WTC11 (cell line): ENCODE results near the gene DISP2. TPM values are rescaled to one million over a fixed set of nuclear protein-coding genes. Genes with fewer than 3 reads are reported as not detected.

ENCODE experiments used
- ATAC-seq: fragments of 200-7000 bp; cut with Tn5 transposase; 2 replicates; pipeline ENCODE4 v1.10.0; 2021; ENCODE audit warnings: mild to moderate bottlenecking, moderate library complexity
- CTCF ChIA-PET: fragments of 300-600 bp; sonication (Branson Sonifier 250); formaldehyde crosslinking; loops from one replicate; lab custom pipeline; 2021; ENCODE audit warnings: antibody characterized with exemption; lab: Charles Lee
- POLR2A ChIA-PET: fragments of 350-600 bp; sonication (Branson Sonifier 250); formaldehyde crosslinking; loops from one replicate; lab custom pipeline; 2021; ENCODE audit warnings: antibody characterized with exemption; lab: Charles Lee
- DNase-seq: peaks from one replicate; pipeline ENCODE4 v3.0.0; 2021; ENCODE audit warnings: low spot score
- H3K27ac Mint-ChIP-seq: 2 replicates; pipeline ENCODE4 v1.8.0; 2021; ENCODE audit warnings: mixed read lengths
- H3K27me3 Mint-ChIP-seq: 2 replicates; pipeline ENCODE4 v1.8.0; 2021; ENCODE audit warnings: low read depth, mild to moderate bottlenecking, moderate library complexity, mixed read lengths
- H3K36me3 Mint-ChIP-seq: 2 replicates; pipeline ENCODE4 v1.8.0; 2021; ENCODE audit warnings: mixed read lengths
- H3K4me1 Mint-ChIP-seq: 2 replicates; pipeline ENCODE4 v1.8.0; 2022; ENCODE audit warnings: mixed read lengths
- H3K4me3 Mint-ChIP-seq: 2 replicates; pipeline ENCODE4 v1.8.0; 2021; ENCODE audit warnings: mild to moderate bottlenecking, moderate library complexity, mixed read lengths
- H3K9me3 Mint-ChIP-seq: 2 replicates; pipeline ENCODE4 v1.8.0; 2021; ENCODE audit warnings: mixed read lengths
- ATF1 ChIP-seq: sonication (generic); formaldehyde crosslinking; IDR thresholded peaks from 2 replicates; pipeline ENCODE4 v1.8.1; 2023; ENCODE audit warnings: mild to moderate bottlenecking, moderate library complexity, missing genetic modification reagents
- ELF4 ChIP-seq: sonication (generic); formaldehyde crosslinking; IDR thresholded peaks from 2 replicates; pipeline ENCODE4 v1.8.1; 2022; ENCODE audit warnings: low read depth, mild to moderate bottlenecking, moderate library complexity, missing genetic modification reagents
- ETV6 ChIP-seq: sonication (generic); formaldehyde crosslinking; IDR thresholded peaks from 2 replicates; pipeline ENCODE4 v1.8.1; 2022; ENCODE audit warnings: mild to moderate bottlenecking, missing genetic modification reagents
- FOXP1 ChIP-seq: sonication (generic); formaldehyde crosslinking; IDR thresholded peaks from 2 replicates; pipeline ENCODE4 v1.8.0; 2022; ENCODE audit warnings: missing genetic modification reagents, mild to moderate bottlenecking, moderate library complexity, borderline replicate concordance
- KAT7 ChIP-seq: sonication (generic); formaldehyde crosslinking; IDR thresholded peaks from 2 replicates; pipeline ENCODE4 v1.8.1; 2023; ENCODE audit warnings: missing genetic modification reagents, mild to moderate bottlenecking, borderline replicate concordance
- NFATC4 ChIP-seq: fragments of 250-450 bp; sonication (Bioruptor Pico); IDR thresholded peaks from 2 replicates; pipeline ENCODE4 v1.9.0; 2021; ENCODE audit warnings: mild to moderate bottlenecking
- NFYB ChIP-seq: sonication (generic); formaldehyde crosslinking; conservative IDR thresholded peaks from 2 replicates; pipeline ENCODE4 v1.8.0; 2022; ENCODE audit warnings: low read depth, missing genetic modification reagents
- SMAD4 ChIP-seq: sonication (generic); formaldehyde crosslinking; IDR thresholded peaks from 2 replicates; pipeline ENCODE4 v1.8.0; 2022; ENCODE audit warnings: mild to moderate bottlenecking, missing genetic modification reagents
- TCF7 ChIP-seq: sonication (generic); formaldehyde crosslinking; IDR thresholded peaks from 2 replicates; pipeline ENCODE4 v1.8.0; 2022; ENCODE audit warnings: mild to moderate bottlenecking, low read depth, missing genetic modification reagents, moderate library complexity
- TEAD1 ChIP-seq: sonication (generic); formaldehyde crosslinking; IDR thresholded peaks from 2 replicates; pipeline ENCODE4 v1.8.0; 2022; ENCODE audit warnings: mild to moderate bottlenecking, missing genetic modification reagents
- TP53 ChIP-seq: sonication (generic); formaldehyde crosslinking; IDR thresholded peaks from 2 replicates; pipeline ENCODE4 v1.8.1; 2023; ENCODE audit warnings: mild to moderate bottlenecking, missing genetic modification reagents
- ZNF263 ChIP-seq: sonication (generic); formaldehyde crosslinking; IDR thresholded peaks from 2 replicates; pipeline ENCODE4 v1.8.1; 2022; ENCODE audit warnings: low read depth, mild to moderate bottlenecking, moderate library complexity, missing genetic modification reagents
- ZNF423 ChIP-seq: fragments of 250-450 bp; sonication (Bioruptor Pico); IDR thresholded peaks from 2 replicates; pipeline ENCODE4 v2.1.2; 2022; ENCODE audit warnings: mild to moderate bottlenecking, moderate library complexity
- total RNA-seq: library from RNA; stranded (reverse); gene quantifications from 3 replicates; pipeline ENCODE4 v1.2.3, GENCODE V29; 2021
- TF ChIP-seq, protein P1 (sequence below): fragments of 250-450 bp; sonication (Bioruptor Pico); IDR thresholded peaks from 2 replicates; pipeline ENCODE4 v1.9.0; 2021; ENCODE audit warnings: moderate library complexity, mild to moderate bottlenecking, inconsistent platforms, borderline replicate concordance
- TF ChIP-seq, protein P2 (sequence below): sonication (generic); formaldehyde crosslinking; IDR thresholded peaks from 2 replicates; pipeline ENCODE4 v1.8.1; 2022; ENCODE audit warnings: mild to moderate bottlenecking, missing genetic modification reagents, moderate library complexity, borderline replicate concordance
- TF ChIP-seq, protein P3 (sequence below): sonication (generic); formaldehyde crosslinking; IDR thresholded peaks from 2 replicates; pipeline ENCODE4 v1.8.1; 2023; ENCODE audit warnings: mild to moderate bottlenecking, missing genetic modification reagents, moderate library complexity
- TF ChIP-seq, protein P4 (sequence below): fragments of 200-600 bp; IDR thresholded peaks from 2 replicates; pipeline ENCODE4 v1.8.0; 2022; ENCODE audit warnings: antibody characterized with exemption
- TF ChIP-seq, protein P5 (sequence below): sonication (generic); formaldehyde crosslinking; conservative IDR thresholded peaks from 2 replicates; pipeline ENCODE4 v1.8.1; 2023; ENCODE audit warnings: mild to moderate bottlenecking, low read depth, missing genetic modification reagents, moderate library complexity
- TF ChIP-seq, protein P6 (sequence below): sonication (generic); formaldehyde crosslinking; IDR thresholded peaks from 2 replicates; pipeline ENCODE4 v1.8.0; 2023; ENCODE audit warnings: missing genetic modification reagents
- TF ChIP-seq, protein P7 (sequence below): fragments of 250-450 bp; sonication (Bioruptor Pico); IDR thresholded peaks from 2 replicates; pipeline ENCODE4 v1.8.0; 2021; ENCODE audit warnings: mild to moderate bottlenecking
- TF ChIP-seq, protein P8 (sequence below): sonication (generic); formaldehyde crosslinking; conservative IDR thresholded peaks from 2 replicates; pipeline ENCODE4 v1.8.1; 2022; ENCODE audit warnings: mild to moderate bottlenecking, missing genetic modification reagents
- TF ChIP-seq, protein P9 (sequence below): fragments of 250-450 bp; sonication (Bioruptor Pico); IDR thresholded peaks from 2 replicates; pipeline ENCODE4 v1.9.0; 2021; ENCODE audit warnings: mild to moderate bottlenecking

The DISP2 gene
- total RNA-seq, 1 experiment from 2014 or later, result 3.5 TPM

DNA sequence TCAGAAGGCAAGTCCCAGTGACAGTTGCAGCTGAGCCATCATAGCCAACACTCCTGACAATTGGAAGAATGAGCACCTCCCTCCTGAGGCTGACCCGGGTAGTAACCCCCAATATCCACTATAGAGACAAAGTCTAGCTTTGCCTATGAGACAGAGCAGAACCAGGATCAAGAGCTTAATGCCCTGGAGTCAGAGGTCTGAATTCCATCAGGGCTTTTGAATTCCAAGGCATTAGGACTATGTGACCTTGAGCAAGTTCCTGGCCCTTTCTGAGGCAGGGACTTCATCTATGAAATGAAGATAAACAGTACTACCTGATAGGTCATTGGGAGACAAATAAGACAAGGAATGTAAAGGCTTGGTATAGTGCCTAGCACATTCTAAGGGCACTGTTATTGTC, 37.6 kb upstream of the DISP2 start (continued):
- TF ChIP-seq, protein P1, sequence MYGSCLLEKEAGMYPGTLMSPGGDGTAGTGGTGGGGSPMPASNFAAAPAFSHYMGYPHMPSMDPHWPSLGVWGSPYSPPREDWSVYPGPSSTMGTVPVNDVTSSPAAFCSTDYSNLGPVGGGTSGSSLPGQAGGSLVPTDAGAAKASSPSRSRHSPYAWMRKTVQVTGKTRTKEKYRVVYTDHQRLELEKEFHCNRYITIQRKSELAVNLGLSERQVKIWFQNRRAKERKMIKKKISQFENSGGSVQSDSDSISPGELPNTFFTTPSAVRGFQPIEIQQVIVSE (CRISPR knock-in tag), result no peak
- TF ChIP-seq FOXP1 (CRISPR knock-in tag) (no peak), ELF4 (CRISPR knock-in tag) (no peak), NFYB (no peak), ZNF423 (no peak)
- TF ChIP-seq, protein P2, sequence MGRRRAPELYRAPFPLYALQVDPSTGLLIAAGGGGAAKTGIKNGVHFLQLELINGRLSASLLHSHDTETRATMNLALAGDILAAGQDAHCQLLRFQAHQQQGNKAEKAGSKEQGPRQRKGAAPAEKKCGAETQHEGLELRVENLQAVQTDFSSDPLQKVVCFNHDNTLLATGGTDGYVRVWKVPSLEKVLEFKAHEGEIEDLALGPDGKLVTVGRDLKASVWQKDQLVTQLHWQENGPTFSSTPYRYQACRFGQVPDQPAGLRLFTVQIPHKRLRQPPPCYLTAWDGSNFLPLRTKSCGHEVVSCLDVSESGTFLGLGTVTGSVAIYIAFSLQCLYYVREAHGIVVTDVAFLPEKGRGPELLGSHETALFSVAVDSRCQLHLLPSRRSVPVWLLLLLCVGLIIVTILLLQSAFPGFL (CRISPR knock-in tag), result no peak
- TF ChIP-seq, protein P3, sequence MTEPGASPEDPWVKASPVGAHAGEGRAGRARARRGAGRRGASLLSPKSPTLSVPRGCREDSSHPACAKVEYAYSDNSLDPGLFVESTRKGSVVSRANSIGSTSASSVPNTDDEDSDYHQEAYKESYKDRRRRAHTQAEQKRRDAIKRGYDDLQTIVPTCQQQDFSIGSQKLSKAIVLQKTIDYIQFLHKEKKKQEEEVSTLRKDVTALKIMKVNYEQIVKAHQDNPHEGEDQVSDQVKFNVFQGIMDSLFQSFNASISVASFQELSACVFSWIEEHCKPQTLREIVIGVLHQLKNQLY, result no peak
- TF ChIP-seq, all 79 proteins: peak for 0

DNA sequence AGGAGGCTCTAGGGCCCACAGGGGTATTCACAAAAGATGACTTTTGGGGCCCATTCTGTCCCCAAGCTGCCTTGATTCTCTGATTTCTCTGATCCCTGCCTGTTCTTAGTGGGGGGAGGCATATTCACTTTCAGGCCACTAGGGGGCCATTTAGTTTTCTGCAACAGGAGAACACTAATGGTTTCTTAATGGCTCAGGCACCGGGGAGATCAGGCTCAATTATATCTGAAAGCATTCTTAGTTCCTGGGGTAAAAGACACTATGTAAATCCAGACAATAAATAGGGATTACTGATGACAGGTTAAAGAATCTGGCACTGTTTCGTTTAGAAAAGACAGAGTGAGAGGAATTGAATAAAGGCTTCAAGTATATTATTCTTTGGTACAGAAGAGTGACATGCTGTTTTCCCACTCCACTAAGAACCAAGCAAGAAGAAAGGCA, 37.1 kb upstream of the DISP2 start:
- H3K9me3 Mint-ChIP-seq, result peaks cover 4% of the 10 kb centered on the region; the same call in 1 of the 2 replicates
- H3K4me3 Mint-ChIP-seq, result peak overlapping the region; percentile 26
- peaks cover 25% of the 10 kb centered on the region for H3K27me3 Mint-ChIP-seq
- TF ChIP-seq, protein P4, sequence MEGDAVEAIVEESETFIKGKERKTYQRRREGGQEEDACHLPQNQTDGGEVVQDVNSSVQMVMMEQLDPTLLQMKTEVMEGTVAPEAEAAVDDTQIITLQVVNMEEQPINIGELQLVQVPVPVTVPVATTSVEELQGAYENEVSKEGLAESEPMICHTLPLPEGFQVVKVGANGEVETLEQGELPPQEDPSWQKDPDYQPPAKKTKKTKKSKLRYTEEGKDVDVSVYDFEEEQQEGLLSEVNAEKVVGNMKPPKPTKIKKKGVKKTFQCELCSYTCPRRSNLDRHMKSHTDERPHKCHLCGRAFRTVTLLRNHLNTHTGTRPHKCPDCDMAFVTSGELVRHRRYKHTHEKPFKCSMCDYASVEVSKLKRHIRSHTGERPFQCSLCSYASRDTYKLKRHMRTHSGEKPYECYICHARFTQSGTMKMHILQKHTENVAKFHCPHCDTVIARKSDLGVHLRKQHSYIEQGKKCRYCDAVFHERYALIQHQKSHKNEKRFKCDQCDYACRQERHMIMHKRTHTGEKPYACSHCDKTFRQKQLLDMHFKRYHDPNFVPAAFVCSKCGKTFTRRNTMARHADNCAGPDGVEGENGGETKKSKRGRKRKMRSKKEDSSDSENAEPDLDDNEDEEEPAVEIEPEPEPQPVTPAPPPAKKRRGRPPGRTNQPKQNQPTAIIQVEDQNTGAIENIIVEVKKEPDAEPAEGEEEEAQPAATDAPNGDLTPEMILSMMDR, result peak; percentile 79
- TF ChIP-seq TEAD1 (CRISPR knock-in tag), result no peak
- CTCF ChIA-PET, result interaction anchor here (0.7 to 17.8 kb wide), 17 partner anchors 11 to 274 kb away, joined by 3 to 690 read pairs (median 5); partner anchors contain the start of genes CCDC9B, IVD, PAK6 and PLCB2
- H3K36me3 Mint-ChIP-seq, result peaks cover 1% of the 10 kb centered on the region; the same call in 1 of the 2 replicates
- DNase-seq (peak; percentile 50), ATAC-seq (peak; percentile 7; the same call in 1 of the 2 replicates)
- POLR2A ChIA-PET, result interaction anchor here (1.1 kb wide), 1 partner anchor 14 kb away, joined by 3 read pairs; no protein-coding TSS in a partner anchor
- no peak overlapping the region for H3K27ac Mint-ChIP-seq
- H3K4me1 Mint-ChIP-seq, result peaks cover 37% of the 10 kb centered on the region

DNA sequence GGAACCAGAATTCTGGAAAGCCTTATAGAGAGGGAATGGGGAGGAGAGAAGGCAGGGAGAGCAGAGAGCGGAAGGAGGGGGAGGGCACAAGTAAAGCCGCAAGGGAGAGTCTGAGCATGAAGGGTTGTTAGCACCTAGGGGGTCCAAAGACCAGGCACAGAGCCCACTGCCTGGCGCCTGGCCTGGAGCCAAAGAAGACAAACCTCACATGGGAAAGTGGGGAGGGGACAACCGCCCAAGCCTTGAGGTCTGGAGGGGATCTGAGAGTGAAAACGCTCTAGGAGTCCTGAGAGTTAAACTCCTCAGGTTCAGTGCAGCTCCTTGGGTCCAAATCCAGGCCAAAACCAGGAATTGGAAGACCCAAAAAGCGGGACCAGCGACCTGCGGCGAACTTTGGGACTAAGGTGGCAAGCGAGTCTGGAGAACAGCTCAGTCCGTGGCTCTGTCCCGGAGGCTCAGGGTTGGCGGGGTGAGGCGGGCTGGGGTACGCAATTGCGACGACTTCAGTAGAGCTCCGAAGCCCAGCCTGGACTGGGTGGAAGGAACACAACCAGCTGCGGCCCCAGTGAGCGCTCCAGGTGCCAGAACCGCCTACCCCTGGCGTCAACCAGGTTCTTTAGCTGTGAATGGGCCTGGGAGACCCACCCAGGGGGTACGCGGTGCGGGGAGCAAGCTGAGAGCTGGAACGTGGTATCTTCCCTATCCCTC, 35.3 kb upstream of the DISP2 start:
- Mint-ChIP-seq H3K27ac (no peak overlapping the region), H3K27me3 (peaks cover 25% of the 10 kb centered on the region), H3K4me1 (peaks cover 55% of the 10 kb centered on the region), H3K9me3 (peaks cover 4% of the 10 kb centered on the region; the same call in 1 of the 2 replicates), H3K36me3 (peaks cover 2% of the 10 kb centered on the region; the same call in 1 of the 2 replicates), H3K4me3 (peak overlapping the region; percentile 68)
- ChIA-PET POLR2A (interaction anchor here (0.6 to 1.1 kb wide), 8 partner anchors 14 to 246 kb away, joined by 3 to 10 read pairs (median 4); partner anchors contain the start of gene BAHD1), CTCF (interaction anchor here (0.5 to 17.8 kb wide), 43 partner anchors 8 to 788 kb away, joined by 3 to 690 read pairs (median 4); partner anchors contain the start of genes BAHD1, CCDC32, CCDC9B and IVD)
- DNase-seq (no peak), ATAC-seq (peak; percentile 5)
- no peak for TF ChIP-seq TP53 (CRISPR knock-in tag)
- no peak for TF ChIP-seq SMAD4 (CRISPR knock-in tag)
- TF ChIP-seq ETV6 (CRISPR knock-in tag), result no peak
- TF ChIP-seq NFATC4, result no peak
- TF ChIP-seq ZNF263 (CRISPR knock-in tag), result no peak
- TF ChIP-seq KAT7, result no peak
- TF ChIP-seq, protein P5, sequence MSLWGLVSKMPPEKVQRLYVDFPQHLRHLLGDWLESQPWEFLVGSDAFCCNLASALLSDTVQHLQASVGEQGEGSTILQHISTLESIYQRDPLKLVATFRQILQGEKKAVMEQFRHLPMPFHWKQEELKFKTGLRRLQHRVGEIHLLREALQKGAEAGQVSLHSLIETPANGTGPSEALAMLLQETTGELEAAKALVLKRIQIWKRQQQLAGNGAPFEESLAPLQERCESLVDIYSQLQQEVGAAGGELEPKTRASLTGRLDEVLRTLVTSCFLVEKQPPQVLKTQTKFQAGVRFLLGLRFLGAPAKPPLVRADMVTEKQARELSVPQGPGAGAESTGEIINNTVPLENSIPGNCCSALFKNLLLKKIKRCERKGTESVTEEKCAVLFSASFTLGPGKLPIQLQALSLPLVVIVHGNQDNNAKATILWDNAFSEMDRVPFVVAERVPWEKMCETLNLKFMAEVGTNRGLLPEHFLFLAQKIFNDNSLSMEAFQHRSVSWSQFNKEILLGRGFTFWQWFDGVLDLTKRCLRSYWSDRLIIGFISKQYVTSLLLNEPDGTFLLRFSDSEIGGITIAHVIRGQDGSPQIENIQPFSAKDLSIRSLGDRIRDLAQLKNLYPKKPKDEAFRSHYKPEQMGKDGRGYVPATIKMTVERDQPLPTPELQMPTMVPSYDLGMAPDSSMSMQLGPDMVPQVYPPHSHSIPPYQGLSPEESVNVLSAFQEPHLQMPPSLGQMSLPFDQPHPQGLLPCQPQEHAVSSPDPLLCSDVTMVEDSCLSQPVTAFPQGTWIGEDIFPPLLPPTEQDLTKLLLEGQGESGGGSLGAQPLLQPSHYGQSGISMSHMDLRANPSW (CRISPR knock-in tag), result no peak
- TF ChIP-seq, protein P6, sequence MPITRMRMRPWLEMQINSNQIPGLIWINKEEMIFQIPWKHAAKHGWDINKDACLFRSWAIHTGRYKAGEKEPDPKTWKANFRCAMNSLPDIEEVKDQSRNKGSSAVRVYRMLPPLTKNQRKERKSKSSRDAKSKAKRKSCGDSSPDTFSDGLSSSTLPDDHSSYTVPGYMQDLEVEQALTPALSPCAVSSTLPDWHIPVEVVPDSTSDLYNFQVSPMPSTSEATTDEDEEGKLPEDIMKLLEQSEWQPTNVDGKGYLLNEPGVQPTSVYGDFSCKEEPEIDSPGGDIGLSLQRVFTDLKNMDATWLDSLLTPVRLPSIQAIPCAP (CRISPR knock-in tag), result no peak
- TF ChIP-seq, protein P7, sequence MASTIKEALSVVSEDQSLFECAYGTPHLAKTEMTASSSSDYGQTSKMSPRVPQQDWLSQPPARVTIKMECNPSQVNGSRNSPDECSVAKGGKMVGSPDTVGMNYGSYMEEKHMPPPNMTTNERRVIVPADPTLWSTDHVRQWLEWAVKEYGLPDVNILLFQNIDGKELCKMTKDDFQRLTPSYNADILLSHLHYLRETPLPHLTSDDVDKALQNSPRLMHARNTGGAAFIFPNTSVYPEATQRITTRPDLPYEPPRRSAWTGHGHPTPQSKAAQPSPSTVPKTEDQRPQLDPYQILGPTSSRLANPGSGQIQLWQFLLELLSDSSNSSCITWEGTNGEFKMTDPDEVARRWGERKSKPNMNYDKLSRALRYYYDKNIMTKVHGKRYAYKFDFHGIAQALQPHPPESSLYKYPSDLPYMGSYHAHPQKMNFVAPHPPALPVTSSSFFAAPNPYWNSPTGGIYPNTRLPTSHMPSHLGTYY (CRISPR knock-in tag), result no peak
- TF ChIP-seq, protein P8, sequence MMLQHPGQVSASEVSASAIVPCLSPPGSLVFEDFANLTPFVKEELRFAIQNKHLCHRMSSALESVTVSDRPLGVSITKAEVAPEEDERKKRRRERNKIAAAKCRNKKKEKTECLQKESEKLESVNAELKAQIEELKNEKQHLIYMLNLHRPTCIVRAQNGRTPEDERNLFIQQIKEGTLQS (CRISPR knock-in tag), result no peak
- no peak for TF ChIP-seq ATF1 (CRISPR knock-in tag)
- TF ChIP-seq, protein P9, sequence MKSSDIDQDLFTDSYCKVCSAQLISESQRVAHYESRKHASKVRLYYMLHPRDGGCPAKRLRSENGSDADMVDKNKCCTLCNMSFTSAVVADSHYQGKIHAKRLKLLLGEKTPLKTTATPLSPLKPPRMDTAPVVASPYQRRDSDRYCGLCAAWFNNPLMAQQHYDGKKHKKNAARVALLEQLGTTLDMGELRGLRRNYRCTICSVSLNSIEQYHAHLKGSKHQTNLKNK (CRISPR knock-in tag), result no peak
- TF ChIP-seq NFYB, result no peak
- no peak for TF ChIP-seq TCF7 (CRISPR knock-in tag)
